Caki2 (cell line): ENCODE measurements around the gene APIP. TPM values are rescaled to one million over a fixed set of nuclear protein-coding genes. Genes with fewer than 3 reads are reported as not detected.
A peak's percentile ranks its signal among the peaks of the same experiment; 100 is the strongest.
"Not testable (repeated sequence)": the region's sequence is repeated elsewhere in the genome, so short reads cannot be mapped to it uniquely, and the experiment has no call there.

Experiments
- DNase-seq: peaks from one replicate; pipeline ENCODE4 v3.0.0-alpha.2; 2015; ENCODE audit warnings: low read depth
- in situ Hi-C: cut with HindIII; loops from 2 replicates; pipeline ENCODE4 v1.10.0; 2016; ENCODE audit warnings: low sequenced_read_pairs, low pct_unique_long_range_greater_than_20kb, mixed read lengths
- total RNA-seq: library from RNA; depleted of rRNA; stranded (reverse); fragments of >200 nt; shearing (Covaris generic); gene quantifications from 2 replicates; pipeline ENCODE4 v1.2.3, GENCODE V29; 2014; ENCODE audit warnings: low replicate concordance

Gene APIP
- total RNA-seq, 1 experiment from 2014 or later = 24.6 TPM

DNA sequence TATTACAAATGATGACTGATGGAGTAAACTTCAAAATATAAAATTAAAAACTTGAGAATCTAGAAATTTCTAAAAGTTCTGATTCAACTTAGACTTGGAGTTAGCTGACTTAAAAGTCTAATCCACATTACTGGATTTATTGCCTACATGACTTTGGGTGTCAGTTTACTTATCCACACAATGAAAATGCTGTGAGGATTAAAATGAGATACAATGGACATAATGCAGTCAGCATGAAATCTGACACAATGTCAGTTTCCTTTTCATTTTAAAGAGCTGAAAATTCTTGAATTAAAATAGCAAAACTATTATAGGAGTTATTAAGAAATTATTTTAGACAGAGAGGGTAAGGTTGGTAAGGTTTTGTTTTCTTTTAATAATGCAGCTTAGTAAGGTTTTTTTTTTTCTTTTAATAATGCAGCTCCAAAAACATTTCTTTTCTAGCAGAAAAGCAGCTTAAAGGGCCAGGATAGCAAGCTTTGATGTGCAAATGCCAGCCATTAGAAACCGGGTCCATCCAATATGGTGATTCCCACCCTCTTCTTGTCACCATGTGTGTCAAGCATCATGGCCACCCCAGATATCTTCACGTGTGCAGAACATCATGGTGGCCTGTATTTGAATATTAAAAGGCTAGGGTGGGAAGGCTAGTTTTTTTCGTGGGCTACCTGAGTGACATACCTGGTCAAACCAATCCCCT, 18.9 kb downstream of the APIP start:
- no peak for DNase-seq
- in situ Hi-C loops = no loop called here

DNA sequence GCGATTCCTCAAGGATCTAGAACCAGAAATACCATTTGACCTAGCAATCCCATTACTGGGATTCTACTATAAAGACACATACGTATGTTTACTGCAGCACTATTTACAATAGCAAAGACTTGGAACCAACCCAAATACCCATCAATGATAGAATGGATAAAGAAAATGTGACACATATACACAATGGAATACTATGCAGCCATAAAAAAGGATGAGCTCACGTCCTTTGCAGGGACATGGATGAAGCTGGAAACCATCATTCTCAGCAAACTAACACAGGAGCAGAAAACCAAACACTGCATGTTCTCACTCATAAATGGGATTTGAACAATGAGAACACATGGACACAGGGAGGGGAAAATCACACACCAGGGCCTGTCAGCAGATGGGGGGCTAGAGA, 20.0 kb downstream of the APIP start:
- in situ Hi-C loops, DNase-seq: not testable (repeated sequence)

DNA sequence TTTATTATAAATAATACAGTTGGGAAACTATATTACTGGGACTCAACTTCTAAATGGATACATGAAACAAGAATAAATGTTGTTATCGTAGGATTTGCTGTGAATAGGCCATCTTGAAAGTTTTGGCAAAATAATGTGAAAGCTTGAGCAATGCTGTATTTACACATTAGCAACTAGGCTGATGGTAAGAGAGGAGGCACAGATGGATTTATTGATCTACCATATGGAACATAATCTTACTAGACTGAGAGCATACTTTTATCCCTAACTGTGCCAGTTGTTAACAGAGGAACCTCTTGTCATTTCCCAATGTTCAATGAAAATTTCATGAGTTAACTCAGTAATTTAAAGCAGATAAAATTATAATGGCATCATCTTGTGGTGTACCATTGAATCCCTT, 22.8 kb downstream of the APIP start:
- no peak for DNase-seq
- in situ Hi-C loops = no loop called here

DNA sequence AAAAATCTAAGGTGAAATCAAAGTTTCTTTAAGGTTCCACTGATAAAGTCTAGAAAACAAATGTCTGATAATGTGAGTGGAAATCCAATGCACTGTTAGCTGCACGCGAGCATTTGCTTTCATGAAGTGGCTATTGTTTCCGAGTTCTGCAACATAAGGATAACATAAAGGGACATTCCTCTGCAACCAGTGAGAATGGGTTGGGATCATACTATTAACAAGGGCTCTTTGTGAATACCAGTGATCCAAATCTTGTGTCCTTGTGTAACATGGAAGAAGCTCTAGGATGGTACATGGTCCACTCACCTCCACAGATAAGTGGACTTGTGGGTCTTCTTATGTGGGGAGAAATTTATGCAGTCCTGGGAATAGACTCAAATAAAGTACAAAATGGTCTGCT, 24.6 kb downstream of the APIP start:
- in situ Hi-C loops = no loop called here
- no peak for DNase-seq

DNA sequence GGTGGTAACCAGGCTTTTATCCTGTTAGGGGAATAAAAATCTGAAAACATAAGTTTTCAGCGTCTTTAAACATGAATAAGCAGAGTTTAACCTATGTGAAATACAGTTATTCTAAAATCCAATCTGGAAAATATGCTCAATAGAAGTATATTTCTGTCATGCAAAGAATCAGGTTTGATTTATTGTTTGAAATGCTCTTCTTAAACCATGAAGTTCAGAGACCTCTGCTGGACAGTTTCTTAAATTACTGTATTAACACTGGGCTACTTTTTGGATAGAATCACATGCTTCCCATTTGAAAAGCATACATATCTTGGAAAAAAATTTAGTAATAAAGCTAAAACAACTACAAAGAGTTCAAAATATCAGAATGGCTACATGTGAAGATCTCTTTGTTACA, 25.4 kb downstream of the APIP start:
- in situ Hi-C loops = no loop called here
- peak; percentile 14 for DNase-seq

DNA sequence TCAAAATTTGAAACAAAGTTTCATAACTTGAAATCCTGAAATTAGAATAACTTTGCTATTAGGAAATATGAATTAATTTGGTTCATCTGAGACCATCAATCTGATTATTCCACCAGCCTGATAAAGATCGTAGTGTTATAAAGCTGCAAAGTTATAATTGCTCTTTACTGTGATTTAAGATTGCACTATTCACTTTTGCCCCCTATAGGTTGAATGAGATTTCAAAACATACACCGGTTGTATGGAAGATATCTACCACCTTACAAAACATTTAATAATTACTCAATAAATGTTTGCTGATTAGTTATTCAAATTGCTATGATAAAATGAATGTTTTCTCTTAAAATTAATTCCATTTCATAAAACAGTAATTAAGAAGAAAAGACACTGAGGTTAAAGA, 26.1 kb downstream of the APIP start:
- in situ Hi-C loops = no loop called here
- DNase-seq = no peak

DNA sequence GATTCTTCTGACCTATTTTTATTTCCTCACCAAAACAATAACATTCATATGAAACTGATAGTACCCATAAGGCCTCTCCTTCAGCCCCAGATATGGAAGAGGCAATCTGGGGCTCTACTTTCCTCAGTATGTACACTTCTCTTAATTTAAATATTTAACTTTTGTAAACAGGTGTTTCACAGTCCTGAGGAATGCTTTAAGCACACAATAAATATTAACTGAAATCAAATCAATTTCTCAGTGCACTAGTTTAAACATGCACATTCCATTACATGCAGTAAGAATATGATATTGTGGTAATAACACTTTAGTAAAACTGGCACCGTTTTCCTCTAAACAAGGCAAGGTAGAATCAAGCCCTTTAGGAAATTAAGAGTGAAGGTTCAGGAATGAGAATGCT, 28.9 kb downstream of the APIP start:
- in situ Hi-C loops = no loop called here
- DNase-seq = no peak

DNA sequence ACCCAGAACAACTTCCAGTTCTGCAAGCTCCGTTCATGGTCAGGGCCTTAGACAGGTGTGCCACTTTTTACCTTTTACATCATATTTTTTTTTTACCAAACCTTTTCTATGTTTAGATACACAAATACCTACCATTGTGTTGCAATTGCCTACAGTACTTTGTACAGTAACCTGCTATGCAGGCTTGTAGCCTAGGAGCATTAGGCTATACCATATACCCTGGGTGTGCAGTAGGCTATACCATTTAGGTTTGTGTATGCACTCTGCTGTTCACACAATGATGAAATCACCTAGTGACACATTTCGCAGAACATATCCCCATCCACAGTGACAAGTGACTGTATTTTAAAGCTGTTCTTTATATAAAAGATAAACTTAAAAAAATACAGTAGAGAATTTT, 29.6 kb downstream of the APIP start:
- in situ Hi-C loops = no loop called here
- DNase-seq = no peak

DNA sequence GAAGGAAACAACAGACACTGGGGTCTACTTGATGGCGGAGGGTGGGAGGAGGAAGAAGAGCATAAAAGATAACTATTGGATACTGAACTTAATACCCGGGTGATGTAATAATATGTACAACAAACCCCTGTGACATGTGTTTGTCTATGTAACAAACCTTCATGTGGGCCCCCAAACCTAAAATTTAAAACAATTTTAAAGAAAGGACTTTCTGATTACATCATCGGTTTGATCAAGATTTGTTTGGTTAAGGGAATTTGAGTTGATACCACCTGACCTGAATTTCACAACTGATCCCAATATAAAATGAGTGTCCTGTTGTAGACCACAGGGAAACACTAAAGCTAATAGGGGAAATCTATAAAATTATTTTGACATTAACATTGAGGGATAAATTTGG, 34.3 kb downstream of the APIP start:
- in situ Hi-C loops = no loop called here
- no peak for DNase-seq

DNA sequence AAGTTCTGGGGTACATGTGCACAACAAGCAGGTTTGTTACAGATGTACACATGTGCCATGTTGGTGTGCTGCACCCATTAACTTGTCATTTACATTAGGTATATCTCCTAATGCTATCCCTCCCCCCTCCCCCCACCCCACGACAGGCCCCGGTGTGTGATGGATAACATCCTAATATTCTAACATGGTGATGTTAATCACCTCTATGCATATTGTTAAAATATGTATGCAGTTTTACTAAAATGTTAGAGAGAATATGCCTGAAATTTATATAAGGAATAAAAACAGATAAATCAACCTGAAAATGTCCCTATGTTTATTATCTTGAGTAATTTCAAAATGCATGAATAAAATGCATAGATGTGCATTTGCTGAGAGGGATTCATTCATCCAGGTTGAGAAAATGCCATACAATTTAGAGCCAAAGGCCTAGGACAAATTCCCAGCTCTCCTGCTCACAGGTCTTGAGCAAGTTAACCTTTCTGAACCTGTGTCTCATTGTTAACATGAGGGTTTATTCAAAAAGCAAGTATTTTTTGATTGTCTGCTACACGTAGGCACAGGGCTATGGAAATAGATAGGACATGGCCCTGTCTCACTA, 38.7 kb downstream of the APIP start:
- no peak for DNase-seq
- in situ Hi-C loops = no loop called here

DNA sequence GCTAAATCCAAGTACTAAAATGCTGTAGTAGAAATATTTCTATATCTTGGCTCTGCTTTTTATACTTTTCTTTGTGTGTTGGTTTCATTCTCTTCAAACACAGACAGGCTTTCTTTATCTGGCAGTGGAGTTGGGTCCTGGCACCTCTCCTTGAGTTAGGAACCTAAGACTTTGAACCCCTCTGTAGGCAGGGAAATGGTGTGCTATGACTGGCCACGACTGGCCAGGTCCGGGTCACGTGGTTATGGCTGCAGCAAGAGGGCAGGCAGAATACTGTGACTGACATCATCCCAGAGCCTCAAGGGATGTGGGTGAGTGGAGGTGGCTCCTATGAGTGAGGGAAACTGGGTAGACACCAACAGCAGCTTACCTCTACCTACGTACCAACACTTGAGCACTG, 42.0 kb downstream of the APIP start:
- in situ Hi-C loops = no loop called here
- no peak for DNase-seq

DNA sequence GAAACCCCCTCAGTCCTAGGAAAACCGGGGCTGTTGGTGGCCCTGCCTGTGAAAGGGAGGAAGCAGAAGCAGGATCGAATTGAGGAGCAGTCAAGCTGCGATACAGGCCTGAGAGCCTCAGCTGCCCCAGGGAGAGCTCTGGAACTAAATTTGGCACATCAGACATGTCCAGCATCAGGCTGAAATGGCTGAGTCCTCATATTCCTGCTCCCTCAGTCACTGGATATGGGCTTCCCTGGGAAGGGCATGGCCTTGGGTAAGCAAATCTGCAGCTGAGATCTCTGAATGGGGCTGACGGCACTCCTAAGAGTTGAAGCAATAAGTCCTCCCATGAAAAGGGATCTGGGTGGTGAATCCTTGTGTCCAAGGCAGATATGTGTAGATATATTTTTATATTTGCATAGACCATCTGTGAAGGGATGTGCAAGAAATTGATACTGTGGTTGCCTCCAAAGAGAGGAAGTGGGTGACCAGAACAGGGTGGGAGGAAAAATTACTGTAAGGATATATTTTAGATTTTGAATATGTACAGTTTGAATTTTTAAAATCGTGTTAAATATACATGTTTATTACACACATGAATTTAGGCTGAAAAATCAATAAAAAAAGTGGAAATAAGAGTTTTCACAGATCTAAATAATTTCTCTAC, 45.5 kb downstream of the APIP start:
- no peak for DNase-seq
- in situ Hi-C loops = no loop called here

DNA sequence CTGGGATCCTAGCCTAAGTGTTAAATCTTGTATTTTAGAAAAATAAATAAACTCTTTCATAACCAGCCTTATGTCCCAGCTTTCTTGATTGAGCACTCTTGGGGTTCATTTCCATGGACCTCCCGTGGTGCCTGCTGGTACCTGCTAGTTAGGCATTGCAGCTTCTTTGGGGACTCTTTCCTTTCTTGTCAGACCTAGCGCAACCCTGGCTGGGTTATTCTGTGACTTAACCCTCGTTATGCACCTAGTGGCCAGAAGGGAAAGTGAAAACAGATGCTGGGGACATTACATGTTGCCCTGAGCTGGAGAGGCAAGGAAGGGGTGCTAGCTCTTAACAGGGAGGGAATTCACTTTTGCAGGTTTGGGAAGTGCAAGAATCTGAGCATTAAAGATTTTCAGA, 46.8 kb downstream of the APIP start:
- in situ Hi-C loops = no loop called here
- no peak for DNase-seq

DNA sequence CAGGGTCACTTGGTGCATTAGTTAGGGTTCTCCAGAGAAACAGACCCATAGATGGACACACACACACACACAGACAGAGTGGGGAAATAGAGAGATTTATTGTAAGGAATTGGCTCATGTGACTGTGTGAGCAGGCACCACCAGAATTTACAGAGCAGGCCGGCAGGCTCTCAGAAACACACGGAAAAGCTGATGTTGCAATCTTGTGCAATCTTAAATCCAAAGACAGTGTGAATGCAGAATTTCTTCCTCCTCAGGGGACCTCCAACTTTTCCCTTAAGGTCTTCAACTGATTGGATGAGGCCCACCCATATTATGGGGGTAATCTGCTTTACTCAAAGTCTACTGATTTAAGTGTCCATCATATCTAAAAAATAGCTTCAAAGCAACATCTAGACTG, 49.8 kb downstream of the APIP start:
- in situ Hi-C loops = no loop called here

DNA sequence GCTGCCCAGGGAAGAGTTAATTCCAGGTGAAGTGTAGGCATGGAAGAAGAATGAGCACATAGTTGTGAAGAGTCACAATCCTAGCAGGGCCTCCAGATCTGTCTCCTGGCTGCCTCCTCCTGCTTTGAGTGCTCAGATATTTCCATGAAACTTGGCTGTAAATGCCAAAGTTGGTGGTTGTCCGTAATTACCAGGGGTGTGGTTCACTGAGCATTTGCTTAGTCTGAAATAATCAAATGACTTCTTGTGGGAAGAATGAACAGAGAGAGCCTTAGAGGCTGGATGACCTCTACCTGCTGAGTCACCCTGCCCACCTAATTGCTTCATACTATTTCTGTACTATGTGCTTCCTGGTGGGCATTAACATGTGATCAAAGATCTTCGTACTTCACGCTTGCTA, 50.9 kb downstream of the APIP start:
- in situ Hi-C loops = no loop called here
- DNase-seq = no peak

More for the DNA sequence above, 49.8 kb downstream of the APIP start:
- no peak for DNase-seq

DNA sequence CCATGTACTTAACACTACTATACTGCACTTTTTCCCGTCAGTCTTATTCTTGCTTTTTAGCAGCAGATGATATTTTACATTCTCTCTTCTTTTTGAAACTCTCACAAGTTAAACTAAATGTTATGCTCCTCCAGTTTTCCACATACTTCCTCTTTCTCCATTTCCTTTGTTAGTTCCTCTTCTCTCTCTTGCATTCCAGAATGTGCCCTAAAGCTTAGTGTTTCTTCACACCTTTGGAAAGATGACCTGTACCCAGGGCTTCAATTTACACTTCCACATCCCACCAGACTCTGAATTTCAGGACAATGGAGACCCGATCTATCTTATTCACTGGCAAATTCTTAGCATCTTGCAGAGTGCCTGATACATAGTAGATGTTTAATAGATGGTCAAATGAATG, 51.8 kb downstream of the APIP start:
- in situ Hi-C loops = no loop called here
- DNase-seq = no peak

DNA sequence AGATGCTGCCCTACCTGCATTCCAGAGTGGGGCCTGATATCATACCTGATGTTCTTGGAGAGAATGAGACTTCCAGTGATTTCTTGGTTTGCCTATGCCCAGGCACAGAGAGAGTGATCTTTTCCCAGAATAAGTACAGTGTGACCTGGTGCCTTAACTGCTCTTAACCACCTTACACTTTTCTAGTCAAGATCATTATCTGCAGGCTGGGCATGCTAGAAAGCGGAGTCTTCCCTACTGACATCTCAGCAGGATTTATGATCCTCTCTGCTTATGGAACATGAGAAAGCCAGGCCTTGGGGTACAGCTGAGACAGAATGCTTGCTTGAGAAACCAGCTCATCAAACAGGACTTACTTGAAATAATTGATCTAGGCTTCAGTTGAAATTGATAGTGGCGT, 53.1 kb downstream of the APIP start:
- in situ Hi-C loops = no loop called here
- DNase-seq = no peak

DNA sequence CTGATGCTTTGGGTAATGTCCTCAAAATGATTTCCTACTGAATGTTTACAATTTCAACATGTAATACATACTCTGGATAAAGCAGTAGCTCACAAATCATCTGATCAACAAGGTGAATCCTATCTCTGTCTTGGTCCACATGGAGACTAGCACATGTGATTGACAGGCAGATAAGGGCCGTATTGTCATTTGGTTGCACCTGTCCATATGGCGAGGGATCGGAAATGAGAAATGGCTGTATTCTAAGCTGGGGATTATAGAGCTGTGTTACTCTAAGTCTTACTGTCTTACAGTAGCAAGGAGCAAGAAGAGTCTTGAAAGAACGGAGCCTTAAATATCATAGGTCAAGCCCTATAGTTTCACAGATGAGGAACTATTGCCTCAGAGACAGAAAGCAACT, 55.7 kb downstream of the APIP start:
- in situ Hi-C loops = no loop called here
- DNase-seq = no peak

DNA sequence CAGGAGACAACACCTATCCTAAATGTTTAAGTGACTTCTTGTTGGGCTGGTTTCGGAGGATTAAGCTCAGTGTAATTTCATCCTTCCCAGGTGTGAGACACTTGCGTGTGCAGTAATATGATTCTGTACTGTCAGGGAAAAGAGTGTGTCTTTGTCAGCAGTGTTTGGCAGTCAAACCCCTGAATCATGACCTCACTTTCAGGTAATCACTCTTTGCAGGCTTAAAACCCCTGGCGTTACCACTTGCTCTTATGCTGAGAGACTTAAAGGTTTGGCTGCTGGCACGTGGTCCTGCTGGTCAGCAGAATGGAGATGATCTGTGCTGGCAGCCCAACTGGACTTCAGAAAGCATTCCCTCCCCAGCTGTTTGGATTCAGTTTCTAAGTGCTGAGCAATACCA, 56.1 kb downstream of the APIP start:
- DNase-seq = no peak
- in situ Hi-C loops = no loop called here

DNA sequence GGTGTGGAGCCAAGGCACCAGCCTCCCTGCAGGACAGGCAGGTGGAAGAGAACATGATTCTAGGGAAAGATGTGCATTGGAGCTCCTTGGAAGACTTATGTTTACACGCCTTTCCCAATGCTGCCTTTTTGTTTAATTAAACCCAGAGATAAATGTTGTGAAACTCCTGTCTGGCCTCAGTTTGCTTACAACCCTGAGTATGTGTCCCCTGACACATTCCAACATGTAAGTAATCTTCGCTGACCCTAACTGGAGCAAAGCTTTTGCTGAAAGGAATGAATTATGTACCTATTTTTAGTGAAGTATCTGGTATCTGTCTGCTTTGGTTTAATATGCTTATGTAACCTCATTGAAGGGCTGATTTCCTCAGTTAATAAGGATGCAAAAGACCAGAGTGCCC, 56.7 kb downstream of the APIP start:
- no peak for DNase-seq
- in situ Hi-C loops = no loop called here
